GM23338 (cell line): ENCODE data around the gene EHF. TPM values are rescaled to one million over a fixed set of nuclear protein-coding genes. Genes with fewer than 3 reads are reported as not detected.

ENCODE experiments used
- ATAC-seq: fragments of 200-7000 bp; cut with Tn5 transposase; 3 replicates; pipeline ENCODE4 v1.9.1; 2020
- DNase-seq: peaks from one replicate; pipeline ENCODE4 v3.0.0-alpha.2; 2015; ENCODE audit warnings: low spot score
- H2AFZ ChIP-seq: fragments of 200-600 bp; sonication (generic); 2 replicates; pipeline ENCODE4 v1.8.0; 2016; ENCODE audit warnings: antibody characterized with exemption, mild to moderate bottlenecking, moderate library complexity
- H3F3A ChIP-seq: fragments of 200-600 bp; sonication (generic); replicated peaks from 2 replicates; pipeline ENCODE4 v1.8.0; 2017; ENCODE audit warnings: antibody characterized with exemption, mixed run types, low read depth
- H3K27ac ChIP-seq: fragments of 200-600 bp; sonication (generic); 2 replicates; pipeline ENCODE4 v1.6.1; 2016; ENCODE audit warnings: low read depth
- H3K27me3 ChIP-seq: fragments of 200-600 bp; sonication (generic); 2 replicates; pipeline ENCODE4 v1.8.0; 2016; ENCODE audit warnings: mild to moderate bottlenecking, mixed run types, moderate library complexity; ENCODE audit not compliant: insufficient read depth
- H3K36me3 ChIP-seq: fragments of 200-600 bp; sonication (generic); 2 replicates; pipeline ENCODE4 v1.8.0; 2016; ENCODE audit warnings: mild to moderate bottlenecking; ENCODE audit not compliant: insufficient read depth
- H3K4me1 ChIP-seq: fragments of 200-600 bp; sonication (generic); 2 replicates; pipeline ENCODE4 v1.8.0; 2016; ENCODE audit warnings: mild to moderate bottlenecking, moderate library complexity; ENCODE audit not compliant: insufficient read depth
- H3K4me2 ChIP-seq: fragments of 200-600 bp; sonication (generic); 2 replicates; pipeline ENCODE4 v1.7.1; 2017; ENCODE audit warnings: mixed run types
- H3K4me3 ChIP-seq: fragments of 200-600 bp; sonication (generic); 2 replicates; pipeline ENCODE4 v1.6.1; 2016; ENCODE audit warnings: mixed run types
- H3K79me2 ChIP-seq: fragments of 200-600 bp; sonication (generic); replicated peaks from 2 replicates; pipeline ENCODE4 v1.8.0; 2017; ENCODE audit warnings: mild to moderate bottlenecking; ENCODE audit not compliant: insufficient read depth
- H3K9me2 ChIP-seq: fragments of 200-600 bp; sonication (generic); 2 replicates; pipeline ENCODE4 v1.8.0; 2017; ENCODE audit not compliant: insufficient read depth
- H4K20me1 ChIP-seq: fragments of 200-600 bp; sonication (generic); replicated peaks from 2 replicates; pipeline ENCODE4 v1.8.0; 2017; ENCODE audit warnings: mild to moderate bottlenecking; ENCODE audit not compliant: insufficient read depth
- H3K27ac Mint-ChIP-seq: 2 replicates; pipeline ENCODE4 v1.8.0; 2020; ENCODE audit warnings: inconsistent platforms, mild to moderate bottlenecking, moderate library complexity, mixed read lengths
- H3K27me3 Mint-ChIP-seq: 3 replicates; pipeline ENCODE4 v1.8.0; 2022; ENCODE audit warnings: low read depth, mild to moderate bottlenecking, moderate library complexity, mixed read lengths, inconsistent platforms; ENCODE audit not compliant: insufficient read depth, poor library complexity
- H3K36me3 Mint-ChIP-seq: 3 replicates; pipeline ENCODE4 v1.8.0; 2021; ENCODE audit warnings: low read depth, mild to moderate bottlenecking, inconsistent platforms, moderate library complexity, mixed read lengths
- H3K4me1 Mint-ChIP-seq: 3 replicates; pipeline ENCODE4 v1.8.0; 2020; ENCODE audit warnings: mild to moderate bottlenecking, inconsistent platforms, mixed read lengths
- H3K4me3 Mint-ChIP-seq: 3 replicates; pipeline ENCODE4 v1.8.0; 2021; ENCODE audit warnings: moderate library complexity, mild to moderate bottlenecking, inconsistent platforms, mixed read lengths
- H3K9me3 Mint-ChIP-seq: 3 replicates; pipeline ENCODE4 v1.8.0; 2020; ENCODE audit warnings: moderate library complexity, mild to moderate bottlenecking, inconsistent platforms, mixed read lengths
- CTCF ChIP-seq, 2 experiments: fragments of 200-600 bp in 1 of 2; sonication (generic) in 1 of 2; conservative IDR thresholded peaks; 2 replicates each; pipeline versions ENCODE4 v1.5.1 to v1.6.1; 2016 to 2017; ENCODE audit warnings: antibody characterized with exemption in 2 of 2, low read depth in 2 of 2, mild to moderate bottlenecking in 2 of 2, moderate library complexity in 1 of 2
- EZH2 ChIP-seq: fragments of 200-600 bp; sonication (generic); IDR thresholded peaks from one replicate; pipeline ENCODE4 v1.8.0; 2017; ENCODE audit warnings: antibody characterized with exemption, mild to moderate bottlenecking, low read depth; ENCODE audit not compliant: unreplicated experiment
- JUNB ChIP-seq: IDR thresholded peaks from one replicate; pipeline ENCODE4 v1.6.1; 2016; ENCODE audit warnings: antibody characterized with exemption; ENCODE audit not compliant: unreplicated experiment
- NANOG ChIP-seq: IDR thresholded peaks from 2 replicates; pipeline ENCODE4 v1.6.1; 2016; ENCODE audit warnings: antibody characterized with exemption, borderline replicate concordance
- POLR2AphosphoS5 ChIP-seq: IDR thresholded peaks from 2 replicates; pipeline ENCODE4 v1.6.1; 2016; ENCODE audit warnings: antibody characterized with exemption, low read depth
- STAT1 ChIP-seq: IDR thresholded peaks from one replicate; pipeline ENCODE4 v1.6.1; 2016; ENCODE audit warnings: antibody characterized with exemption; ENCODE audit not compliant: unreplicated experiment
- ZNF114 ChIP-seq: fragments of 250-450 bp; sonication (Bioruptor Pico); IDR thresholded peaks from 2 replicates; pipeline ENCODE4 v1.5.0; 2020; ENCODE audit warnings: mild to moderate bottlenecking, moderate library complexity
- ZNF331 ChIP-seq: fragments of 250-450 bp; sonication (Bioruptor Pico); IDR thresholded peaks from 2 replicates; pipeline ENCODE4 v1.5.0; 2020; ENCODE audit warnings: low read depth, mild to moderate bottlenecking, moderate library complexity
- ZNF462 ChIP-seq: fragments of 250-450 bp; sonication (Bioruptor Pico); IDR thresholded peaks from 2 replicates; pipeline ENCODE4 v1.5.0; 2020; ENCODE audit warnings: mild to moderate bottlenecking, moderate library complexity
- polyA plus RNA-seq: library from polyadenylated mRNA; unstranded; fragments of >200 nt; fragmentation: Nextera tagmentation; extraction: Ambion mirVana; gene quantifications from 2 replicates; pipeline ENCODE4 v1.2.1, GENCODE V29; 2016
- total RNA-seq: library from RNA; depleted of rRNA; stranded (reverse); fragments of >200 nt; shearing (Covaris generic); gene quantifications from 2 replicates; pipeline ENCODE4 v1.2.3, GENCODE V29; 2014

Gene EHF
- total and polyA plus RNA-seq, 2 experiments from 2014 or later, result not detected

- DNase-seq (no peak), ATAC-seq (no peak)
- Histone ChIP-seq H3K4me2 (no peak overlapping the region), H3K36me3 (no peaks in the 10 kb centered on the region), H3K27me3 (no peaks in the 10 kb centered on the region), H3F3A (no peaks in the 10 kb centered on the region), H3K27ac (no peak overlapping the region), H3K79me2 (no peaks in the 10 kb centered on the region), H3K4me1 (no peaks in the 10 kb centered on the region), H3K9me2 (0 out of 2 replicates have a peak, but pooled peaks cover 3% of the 10 kb centered on the region), H3K4me3 (no peak overlapping the region), H4K20me1 (no peaks in the 10 kb centered on the region), H2AFZ (no peak overlapping the region)
- H3K36me3 Mint-ChIP-seq, result no peaks in the 10 kb centered on the region
- peaks cover 5% of the 10 kb centered on the region; the same call in 2 of the 3 replicates for H3K4me1 Mint-ChIP-seq
- H3K27me3 Mint-ChIP-seq, result peaks cover 2% of the 10 kb centered on the region
- no peaks in the 10 kb centered on the region for H3K9me3 Mint-ChIP-seq
- H3K4me3 Mint-ChIP-seq, result no peak overlapping the region
- TF ChIP-seq NANOG (no peak), ZNF331 (CRISPR knock-in tag) (no peak), POLR2AphosphoS5 (no peak), EZH2 (no peak), CTCF (conservative IDR thresholded peaks at IDR 0.05; ENCODE audit: low read depth in 2 of 2) (no peak), ZNF114 (no peak), STAT1 (no peak), JUNB (no peak), ZNF462 (CRISPR knock-in tag) (no peak)
- no peak overlapping the region for H3K27ac Mint-ChIP-seq
Measured at GRCh38 chr11:34636127-34636526, 15.2 kb downstream of the EHF start.
